Endodermal cell (in vitro differentiated cells): ENCODE results near the gene MBD3L2. TPM values are rescaled to one million over a fixed set of nuclear protein-coding genes. Genes with fewer than 3 reads are reported as not detected.

Experiments
- DNase-seq: peaks from one replicate; pipeline ENCODE4 v3.0.0-alpha.2; 2017
- H3K27ac ChIP-seq: 2 replicates; pipeline ENCODE4 v1.5.1; 2013; ENCODE audit warnings: mild to moderate bottlenecking, low read depth, low read length, moderate library complexity
- H3K27me3 ChIP-seq: 2 replicates; pipeline ENCODE4 v1.6.1; 2013; ENCODE audit warnings: mild to moderate bottlenecking, low read length, moderate library complexity; ENCODE audit not compliant: insufficient read depth, control insufficient read depth, poor library complexity, severe bottlenecking
- H3K36me3 ChIP-seq: 2 replicates; pipeline ENCODE4 v1.7.0; 2013; ENCODE audit warnings: mild to moderate bottlenecking, low read length, moderate library complexity; ENCODE audit not compliant: control insufficient read depth, insufficient read depth
- H3K4me1 ChIP-seq: one replicate; pipeline ENCODE4 v1.7.0; 2013; ENCODE audit warnings: low read length; ENCODE audit not compliant: control insufficient read depth, insufficient read depth
- H3K4me3 ChIP-seq: 2 replicates; pipeline ENCODE4 v1.5.1; 2013; ENCODE audit warnings: mild to moderate bottlenecking, low read length, moderate library complexity
- H3K9ac ChIP-seq: 2 replicates; pipeline ENCODE4 v1.6.1; 2013; ENCODE audit warnings: mild to moderate bottlenecking, low read length, moderate library complexity; ENCODE audit not compliant: poor library complexity, severe bottlenecking; ENCODE audit errors: extremely low read depth
- H3K9me3 ChIP-seq: 2 replicates; pipeline ENCODE4 v1.6.1; 2013; ENCODE audit warnings: mild to moderate bottlenecking, low read length, moderate library complexity; ENCODE audit not compliant: control insufficient read depth
- H3K27ac Mint-ChIP-seq: 2 replicates; pipeline ENCODE4 v1.8.0; 2020; ENCODE audit warnings: mixed read lengths
- H3K27me3 Mint-ChIP-seq: 2 replicates; pipeline ENCODE4 v1.8.0; 2021; ENCODE audit warnings: mild to moderate bottlenecking, mixed read lengths; ENCODE audit not compliant: insufficient read depth
- H3K36me3 Mint-ChIP-seq: 2 replicates; pipeline ENCODE4 v1.8.0; 2020; ENCODE audit warnings: low read depth, mixed read lengths
- H3K4me1 Mint-ChIP-seq: 2 replicates; pipeline ENCODE4 v1.8.0; 2020; ENCODE audit warnings: mixed read lengths
- H3K4me3 Mint-ChIP-seq: 2 replicates; pipeline ENCODE4 v1.8.0; 2020; ENCODE audit warnings: mild to moderate bottlenecking, moderate library complexity, mixed read lengths
- H3K9me3 Mint-ChIP-seq: 2 replicates; pipeline ENCODE4 v1.8.0; 2020; ENCODE audit warnings: mild to moderate bottlenecking, mixed read lengths
- CTCF ChIP-seq: fragments of 200-600 bp; sonication (generic); conservative IDR thresholded peaks from 2 replicates; pipeline ENCODE4 v1.5.0; 2021; ENCODE audit warnings: antibody characterized with exemption, mild to moderate bottlenecking
- WGBS, 2 experiments: methylation state at CpG; one replicate each; pipeline versions ENCODE4 v1.1.5 to v1.1.7; 2013; ENCODE audit warnings: missing lambda C conversion rate in 2 of 2, mixed read lengths in 1 of 2; ENCODE audit not compliant: insufficient coverage in 1 of 2, insufficient read length in 1 of 2; 5-methylcytosine and 5-hydroxymethylcytosine counted together
- total RNA-seq, 2 donors: library from RNA; stranded (reverse); fragmentation: NEBNext Ultra II Directional in 1 of 2; extraction: Animal tissue kit (Norgen Biotek cat#: 25700) in 1 of 2; gene quantifications; 2 replicates in 1 of 2; 3 replicates in 1 of 2; pipeline ENCODE4 v1.2.1, GENCODE V29; 2021

Gene MBD3L2
- total RNA-seq, 2 donors from 2014 or later = not detected

GRCh38 chr19:7098096-7098495 is 49.0 kb downstream of the MBD3L2 start:
- peaks cover 2% of the 10 kb centered on the region for H3K4me1 ChIP-seq
- no peak for TF ChIP-seq CTCF
- H3K27ac Mint-ChIP-seq = peak overlapping the region; percentile 96
- H3K27me3 Mint-ChIP-seq = peaks cover 9% of the 10 kb centered on the region
- no peaks in the 10 kb centered on the region for H3K27me3 ChIP-seq
- H3K4me1 Mint-ChIP-seq = no peaks in the 10 kb centered on the region
- 89 to 95% methylated on average over 1 to 3 of the region's 3 CpGs for WGBS, 2 experiments
- peaks cover 32% of the 10 kb centered on the region for H3K9me3 ChIP-seq
- DNase-seq = no peak
- peak overlapping the region; percentile 92 for H3K4me3 ChIP-seq
- H3K9me3 Mint-ChIP-seq = peaks cover 46% of the 10 kb centered on the region
- peaks cover 28% of the 10 kb centered on the region for H3K36me3 Mint-ChIP-seq
- H3K4me3 Mint-ChIP-seq = peak overlapping the region; percentile 84
- no peak overlapping the region for H3K9ac ChIP-seq
- H3K36me3 ChIP-seq = no peaks in the 10 kb centered on the region
- H3K27ac ChIP-seq = no peak overlapping the region

- H3K27me3 ChIP-seq = no peaks in the 10 kb centered on the region
- peaks cover 2% of the 10 kb centered on the region for H3K4me1 ChIP-seq
- Mint-ChIP-seq H3K27me3 (peaks cover 9% of the 10 kb centered on the region), H3K4me3 (peak overlapping the region; percentile 84), H3K27ac (peak overlapping the region; percentile 96), H3K4me1 (no peaks in the 10 kb centered on the region), H3K9me3 (peaks cover 38% of the 10 kb centered on the region), H3K36me3 (peaks cover 23% of the 10 kb centered on the region)
- peak overlapping the region; percentile 92 for H3K4me3 ChIP-seq
- peak; percentile 98 for DNase-seq
- H3K9ac ChIP-seq = peak overlapping the region; percentile 77
- WGBS, 2 experiments = 0 to 1% methylated on average over 47 to 78 of the region's 78 CpGs
- no peak for TF ChIP-seq CTCF
- peaks cover 32% of the 10 kb centered on the region for H3K9me3 ChIP-seq
- no peaks in the 10 kb centered on the region for H3K36me3 ChIP-seq
- H3K27ac ChIP-seq = peak overlapping the region; percentile 87
These were observed 49.8 kb downstream of the MBD3L2 start for GRCh38 chr19:7098701-7099596.

- no peak for DNase-seq
- H3K9me3 Mint-ChIP-seq = peaks cover 34% of the 10 kb centered on the region
- Histone ChIP-seq H3K4me3 (peak overlapping the region; percentile 92), H3K4me1 (peaks cover 2% of the 10 kb centered on the region), H3K9me3 (peaks cover 30% of the 10 kb centered on the region), H3K9ac (peak overlapping the region; percentile 77), H3K36me3 (no peaks in the 10 kb centered on the region), H3K27ac (peak overlapping the region; percentile 87), H3K27me3 (peaks cover under 1% of the 10 kb centered on the region)
- H3K27me3 Mint-ChIP-seq = peaks cover 9% of the 10 kb centered on the region
- H3K27ac Mint-ChIP-seq = peak overlapping the region; percentile 96
- WGBS, 2 experiments = 2 to 26% methylated on average over 6 to 9 of the region's 9 CpGs
- peaks cover 22% of the 10 kb centered on the region for H3K36me3 Mint-ChIP-seq
- no peak for TF ChIP-seq CTCF
- peak overlapping the region; percentile 84 for H3K4me3 Mint-ChIP-seq
- H3K4me1 Mint-ChIP-seq = no peaks in the 10 kb centered on the region
These were observed 50.4 kb downstream of the MBD3L2 start for GRCh38 chr19:7099597-7099921.

Other genes with a start within 250 kb of the MBD3L2 start
- gene ADGRE1, start 161.7 kb upstream of the MBD3L2 start, total RNA-seq = not detected
- not detected for gene MBD3L2B, start 27.9 kb upstream of the MBD3L2 start, total RNA-seq
- gene MBD3L5, start 18.7 kb upstream of the MBD3L2 start, total RNA-seq = not detected
- gene MBD3L4, start 9.1 kb upstream of the MBD3L2 start, total RNA-seq = not detected
- gene MBD3L3, start 9.4 kb downstream of the MBD3L2 start, total RNA-seq = not detected
- 1 to 10 TPM; 8.3 to 9.8 TPM for gene ZNF557, start 20.4 kb downstream of the MBD3L2 start, total RNA-seq
- 10 to 100 TPM; 31.3 to 31.5 TPM for gene INSR, start 245.1 kb downstream of the MBD3L2 start, total RNA-seq